Trophoblast cell (in vitro differentiated cells and primary cell): ENCODE results near the gene PKIB.

Experiments used
- DNase-seq, 2 donors: peaks; one replicate each; pipeline ENCODE4 v3.0.0-alpha.2; 2016
- H2AFZ ChIP-seq: 2 replicates; pipeline ENCODE4 v1.6.1; 2013; ENCODE audit warnings: low read length, moderate library complexity, mild to moderate bottlenecking; ENCODE audit not compliant: insufficient read depth, poor library complexity
- H2AK5ac ChIP-seq: 2 replicates; pipeline ENCODE4 v1.6.1; 2013; ENCODE audit warnings: mild to moderate bottlenecking, low read length
- H2BK120ac ChIP-seq: 2 replicates; pipeline ENCODE4 v1.6.1; 2013; ENCODE audit warnings: low read length, mild to moderate bottlenecking, moderate library complexity; ENCODE audit not compliant: insufficient read depth, poor library complexity
- H2BK12ac ChIP-seq: 2 replicates; pipeline ENCODE4 v1.6.1; 2013; ENCODE audit warnings: mild to moderate bottlenecking, low read length, moderate library complexity
- H2BK5ac ChIP-seq: 2 replicates; pipeline ENCODE4 v1.6.1; 2013; ENCODE audit warnings: low read length, low read depth, moderate library complexity, mild to moderate bottlenecking; ENCODE audit not compliant: poor library complexity
- H3K14ac ChIP-seq: 2 replicates; pipeline ENCODE4 v1.6.1; 2013; ENCODE audit warnings: mild to moderate bottlenecking, low read length
- H3K18ac ChIP-seq: 2 replicates; pipeline ENCODE4 v1.6.1; 2013; ENCODE audit warnings: mild to moderate bottlenecking, low read length
- H3K23ac ChIP-seq: 2 replicates; pipeline ENCODE4 v1.6.1; 2013; ENCODE audit warnings: low read length
- H3K27ac ChIP-seq: 2 replicates; pipeline ENCODE4 v1.5.1; 2013; ENCODE audit warnings: low read depth, mild to moderate bottlenecking, inconsistent platforms, low read length, moderate library complexity
- H3K27me3 ChIP-seq: 2 replicates; pipeline ENCODE4 v1.6.1; 2013; ENCODE audit warnings: inconsistent platforms, mild to moderate bottlenecking, low read length, moderate library complexity; ENCODE audit not compliant: insufficient read depth
- H3K36me3 ChIP-seq, 2 experiments: 1 replicate in 1 of 2; 2 replicates in 1 of 2; pipeline ENCODE4 v1.6.1; 2013; ENCODE audit warnings: low read length in 2 of 2, mild to moderate bottlenecking in 2 of 2, moderate library complexity in 1 of 2; ENCODE audit not compliant: insufficient read depth in 2 of 2, control insufficient read depth in 1 of 2
- H3K4ac ChIP-seq: 2 replicates; pipeline ENCODE4 v1.6.1; 2013; ENCODE audit warnings: low read depth, mild to moderate bottlenecking, low read length, moderate library complexity
- H3K4me1 ChIP-seq, 2 experiments: 1 replicate in 1 of 2; 2 replicates in 1 of 2; pipeline ENCODE4 v1.6.1; 2013; ENCODE audit warnings: low read length in 2 of 2, mild to moderate bottlenecking in 2 of 2, moderate library complexity in 1 of 2; ENCODE audit not compliant: insufficient read depth in 2 of 2, control insufficient read depth in 1 of 2
- H3K4me2 ChIP-seq: 2 replicates; pipeline ENCODE4 v1.6.1; 2013; ENCODE audit warnings: inconsistent platforms, mild to moderate bottlenecking, low read length, moderate library complexity
- H3K4me3 ChIP-seq: 2 replicates; pipeline ENCODE4 v1.5.1; 2013; ENCODE audit warnings: mild to moderate bottlenecking, low read depth, low read length, inconsistent platforms
- H3K79me1 ChIP-seq: one replicate; pipeline ENCODE4 v1.6.1; 2013; ENCODE audit warnings: low read length
- H3K79me2 ChIP-seq: 2 replicates; pipeline ENCODE4 v1.6.1; 2013; ENCODE audit warnings: low read length, mild to moderate bottlenecking; ENCODE audit not compliant: control insufficient read depth, insufficient read depth, poor library complexity
- H3K9ac ChIP-seq: 2 replicates; pipeline ENCODE4 v1.6.1; 2013; ENCODE audit warnings: mild to moderate bottlenecking, low read length
- H3K9me3 ChIP-seq: 2 replicates; pipeline ENCODE4 v1.6.1; 2013; ENCODE audit warnings: low read depth, mild to moderate bottlenecking, control low read depth, inconsistent platforms, low read length; ENCODE audit not compliant: insufficient read depth
- H4K12ac ChIP-seq: 2 replicates; pipeline ENCODE4 v1.6.1; 2013; ENCODE audit warnings: low read depth, mild to moderate bottlenecking, low read length, moderate library complexity
- H4K8ac ChIP-seq: 2 replicates; pipeline ENCODE4 v1.6.1; 2013; ENCODE audit warnings: low read depth, mild to moderate bottlenecking, low read length, moderate library complexity
- H4K91ac ChIP-seq: one replicate; pipeline ENCODE4 v1.6.1; 2013; ENCODE audit warnings: low read depth, mild to moderate bottlenecking, low read length, moderate library complexity
- WGBS: extraction: QIAGEN DNeasy Blood & Tissue Kit; methylation state at CpG from one replicate; pipeline ENCODE4 v1.1.7; 2013; ENCODE audit warnings: missing lambda C conversion rate; ENCODE audit not compliant: insufficient read length, insufficient coverage; ENCODE audit errors: extremely low coverage; 5-methylcytosine and 5-hydroxymethylcytosine counted together

The PKIB gene

DNA sequence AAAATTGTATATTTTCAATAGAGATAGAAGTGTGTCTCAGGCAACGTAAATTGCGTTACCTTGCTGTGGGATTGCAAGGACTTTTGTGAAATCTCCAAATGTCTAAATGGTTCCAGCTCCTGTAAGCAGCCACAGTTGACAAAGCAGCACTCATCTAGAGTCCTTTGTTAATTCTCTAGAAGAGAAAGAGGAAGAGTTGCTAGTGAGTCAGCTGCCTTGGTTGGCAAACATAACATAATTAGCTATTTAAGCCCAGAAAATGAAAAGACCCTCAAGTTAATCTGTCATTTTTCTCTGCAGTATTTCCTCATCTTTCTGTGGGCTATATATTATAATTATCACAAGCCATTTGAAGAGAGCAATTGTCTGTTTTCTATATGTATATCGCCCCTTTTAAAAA is 102.9 kb downstream of the PKIB start:
- Histone ChIP-seq H3K23ac (no peak overlapping the region), H3K36me3 (no peaks in the 10 kb centered on the region), H3K9ac (no peak overlapping the region), H2BK120ac (no peak overlapping the region), H3K4me2 (no peak overlapping the region), H4K91ac (no peak overlapping the region), H4K8ac (no peak overlapping the region), H3K4ac (no peak overlapping the region), H3K4me1 (no peaks in the 10 kb centered on the region), H3K79me1 (no peaks in the 10 kb centered on the region), H3K27ac (no peak overlapping the region), H2AK5ac (no peak overlapping the region), H4K12ac (no peak overlapping the region), H3K9me3 (no peaks in the 10 kb centered on the region), H3K14ac (no peak overlapping the region), H3K27me3 (no peaks in the 10 kb centered on the region), H3K18ac (no peak overlapping the region), H2AFZ (no peak overlapping the region), H3K4me3 (no peak overlapping the region), H2BK5ac (no peak overlapping the region), H2BK12ac (no peak overlapping the region), H3K79me2 (no peaks in the 10 kb centered on the region)
- DNase-seq = no peak
- no CpG with 5 or more reads among the region's 3 CpGs for WGBS

DNA sequence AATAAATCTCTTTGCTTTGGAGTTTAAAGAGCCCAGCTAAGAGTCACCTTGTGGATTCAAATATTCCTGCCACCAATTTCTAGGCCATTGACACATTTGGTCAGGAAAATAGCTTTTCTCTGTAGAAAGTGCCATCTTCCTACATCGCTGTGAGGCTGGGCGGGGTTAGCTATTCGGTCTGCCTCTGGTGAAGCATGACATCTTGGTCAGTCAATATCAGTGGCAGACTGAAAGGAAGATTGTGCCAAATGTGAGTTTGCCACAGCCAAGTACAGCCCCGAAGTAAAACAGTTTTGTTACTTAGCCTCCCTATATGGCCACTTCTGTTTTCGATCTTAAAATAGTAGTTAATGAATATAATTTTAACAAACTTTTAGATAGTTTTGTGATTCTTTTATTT is 103.9 kb downstream of the PKIB start:
- no peaks in the 10 kb centered on the region for H3K36me3 ChIP-seq
- H3K79me1 ChIP-seq = no peaks in the 10 kb centered on the region
- no peak overlapping the region for H2BK120ac ChIP-seq
- no peak overlapping the region for H4K12ac ChIP-seq
- H3K4me1 ChIP-seq = no peaks in the 10 kb centered on the region
- H4K8ac ChIP-seq = no peak overlapping the region
- H3K4me3 ChIP-seq = no peak overlapping the region
- H3K79me2 ChIP-seq = no peaks in the 10 kb centered on the region
- H2AK5ac ChIP-seq = no peak overlapping the region
- no peak overlapping the region for H3K23ac ChIP-seq
- H2AFZ ChIP-seq = no peak overlapping the region
- no CpG with 5 or more reads among the region's 5 CpGs for WGBS
- H3K4me2 ChIP-seq = no peak overlapping the region
- no peaks in the 10 kb centered on the region for H3K27me3 ChIP-seq
- no peak for DNase-seq
- no peak overlapping the region for H4K91ac ChIP-seq
- H3K9ac ChIP-seq = peak overlapping the region; percentile 58
- H3K27ac ChIP-seq = no peak overlapping the region
- no peaks in the 10 kb centered on the region for H3K9me3 ChIP-seq
- no peak overlapping the region for H2BK12ac ChIP-seq
- no peak overlapping the region for H2BK5ac ChIP-seq
- H3K14ac ChIP-seq = no peak overlapping the region
- H3K4ac ChIP-seq = no peak overlapping the region
- H3K18ac ChIP-seq = no peak overlapping the region

DNA sequence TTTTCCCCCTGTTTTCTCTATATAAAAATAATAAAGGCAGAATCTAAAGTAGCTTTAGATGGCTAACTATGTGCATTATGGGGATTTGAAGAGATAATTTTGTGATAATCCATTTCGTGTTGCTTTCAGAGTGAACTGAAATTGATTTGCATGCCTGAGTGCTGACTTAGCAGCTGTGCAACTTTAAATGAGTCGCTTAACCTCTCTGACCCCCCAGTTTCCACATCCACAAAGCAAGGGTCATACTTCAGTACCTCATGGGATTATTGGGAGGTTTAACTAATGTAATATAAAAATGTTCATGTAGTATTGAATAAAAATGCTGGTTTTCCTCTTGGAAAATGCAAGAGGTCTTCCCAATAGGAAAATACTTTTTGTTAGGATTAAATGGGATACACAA is 105.5 kb downstream of the PKIB start:
- H3K4ac ChIP-seq = no peak overlapping the region
- no peak overlapping the region for H2BK12ac ChIP-seq
- no peak for DNase-seq
- H2AK5ac ChIP-seq = no peak overlapping the region
- no peaks in the 10 kb centered on the region for H3K9me3 ChIP-seq
- no peak overlapping the region for H3K27ac ChIP-seq
- H3K4me1 ChIP-seq = no peaks in the 10 kb centered on the region
- no peak overlapping the region for H2BK5ac ChIP-seq
- no peak overlapping the region for H4K8ac ChIP-seq
- no peak overlapping the region for H3K18ac ChIP-seq
- no peaks in the 10 kb centered on the region for H3K79me1 ChIP-seq
- H3K4me3 ChIP-seq = no peak overlapping the region
- no CpG with 5 or more reads among the region's 2 CpGs for WGBS
- no peak overlapping the region for H3K4me2 ChIP-seq
- no peak overlapping the region for H4K12ac ChIP-seq
- H3K79me2 ChIP-seq = no peaks in the 10 kb centered on the region
- H3K36me3 ChIP-seq = no peaks in the 10 kb centered on the region
- no peak overlapping the region for H3K23ac ChIP-seq
- H2BK120ac ChIP-seq = no peak overlapping the region
- H2AFZ ChIP-seq = no peak overlapping the region
- H3K27me3 ChIP-seq = no peaks in the 10 kb centered on the region
- H3K14ac ChIP-seq = no peak overlapping the region
- H4K91ac ChIP-seq = no peak overlapping the region
- no peak overlapping the region for H3K9ac ChIP-seq

DNA sequence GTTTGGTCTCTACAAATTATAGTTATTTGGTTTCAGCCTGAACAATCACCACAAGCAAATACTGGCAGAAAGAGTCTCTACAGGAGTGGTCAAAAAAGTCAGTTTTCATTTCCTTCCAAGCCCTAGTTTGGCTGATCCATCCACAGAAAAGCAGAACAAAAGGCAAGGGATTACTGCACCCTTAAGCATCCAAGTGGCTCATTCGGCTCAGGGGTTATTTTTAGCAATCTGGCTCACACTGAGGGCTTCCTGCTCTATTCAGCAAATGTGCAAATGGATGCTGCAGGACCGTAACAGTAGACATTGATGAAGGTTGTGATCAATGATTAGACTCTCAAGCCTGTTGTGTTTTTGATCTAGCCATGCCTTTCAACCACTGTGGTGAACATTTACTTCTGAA is 107.1 kb downstream of the PKIB start:
- H3K4me1 ChIP-seq = no peaks in the 10 kb centered on the region
- no peak for DNase-seq
- H4K91ac ChIP-seq = no peak overlapping the region
- no peak overlapping the region for H2AK5ac ChIP-seq
- H2BK5ac ChIP-seq = no peak overlapping the region
- H2BK12ac ChIP-seq = no peak overlapping the region
- no peak overlapping the region for H3K4ac ChIP-seq
- H3K4me3 ChIP-seq = no peak overlapping the region
- H3K18ac ChIP-seq = no peak overlapping the region
- no peak overlapping the region for H4K8ac ChIP-seq
- no peak overlapping the region for H3K27ac ChIP-seq
- H3K27me3 ChIP-seq = no peaks in the 10 kb centered on the region
- H3K79me2 ChIP-seq = no peaks in the 10 kb centered on the region
- H4K12ac ChIP-seq = no peak overlapping the region
- H3K4me2 ChIP-seq = no peak overlapping the region
- H3K79me1 ChIP-seq = no peaks in the 10 kb centered on the region
- no CpG with 5 or more reads among the region's 2 CpGs for WGBS
- no peak overlapping the region for H2BK120ac ChIP-seq
- H2AFZ ChIP-seq = no peak overlapping the region
- H3K9ac ChIP-seq = no peak overlapping the region
- no peaks in the 10 kb centered on the region for H3K9me3 ChIP-seq
- H3K23ac ChIP-seq = no peak overlapping the region
- H3K36me3 ChIP-seq = no peaks in the 10 kb centered on the region
- no peak overlapping the region for H3K14ac ChIP-seq
